Stimulated activated CD8-positive, alpha-beta memory T cell treated with anti-CD3 and anti-CD28 coated beads, Interleukin-7, amount 100 ng/mL, for 24 hours (primary cell): ENCODE results near the gene XYLT1.

Source experiments
- DNase-seq: peaks from one replicate; pipeline ENCODE4 v3.0.0-alpha.2; 2020; ENCODE audit warnings: low read depth

Gene XYLT1

GRCh38 chr16:17143546-17144419 lies 327.0 kb downstream of the XYLT1 start:
- no peak for DNase-seq

GRCh38 chr16:17138801-17139200 lies 332.0 kb downstream of the XYLT1 start:
- DNase-seq, result no peak

DNA sequence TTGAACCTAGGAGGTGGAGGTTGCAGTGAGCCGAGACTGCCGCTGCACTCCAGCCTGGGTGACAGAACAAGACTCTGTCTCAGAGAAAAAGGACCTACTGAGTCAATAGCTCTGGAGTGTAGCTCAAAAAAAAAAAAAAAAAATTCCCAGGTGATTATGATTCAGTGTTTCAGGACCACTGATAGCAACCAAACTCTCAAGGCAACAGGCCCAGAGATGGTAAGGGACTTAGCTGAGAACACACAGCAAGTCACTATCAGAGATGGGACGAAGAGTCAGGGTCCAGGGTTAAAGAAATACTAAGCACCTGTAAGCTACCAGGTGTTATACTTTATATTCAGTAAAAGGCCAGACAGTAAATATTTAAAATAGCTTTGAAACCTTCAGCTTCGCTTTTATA lies 335.3 kb downstream of the XYLT1 start:
- DNase-seq, result no peak

GRCh38 chr16:17134586-17134985 lies 336.2 kb downstream of the XYLT1 start:
- DNase-seq, result no peak

DNA sequence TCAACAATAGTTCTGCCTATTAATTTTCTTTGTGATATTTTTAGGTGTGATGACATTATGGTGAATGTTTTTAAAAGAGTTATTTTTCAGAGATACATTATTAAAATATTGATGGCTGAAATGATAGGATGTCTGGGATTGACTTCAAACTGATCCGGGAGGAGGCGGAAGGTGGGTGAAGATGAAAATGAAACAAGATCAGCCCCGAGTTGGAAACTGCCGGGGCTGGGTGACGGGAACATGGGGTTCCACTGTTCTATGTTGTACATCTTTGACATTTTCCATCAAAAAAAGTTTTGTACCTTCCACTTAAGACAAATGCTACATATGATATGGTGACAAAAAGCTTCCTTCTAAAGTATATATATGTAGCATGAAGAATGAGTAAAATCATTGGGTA lies 336.9 kb downstream of the XYLT1 start:
- no peak for DNase-seq

DNA sequence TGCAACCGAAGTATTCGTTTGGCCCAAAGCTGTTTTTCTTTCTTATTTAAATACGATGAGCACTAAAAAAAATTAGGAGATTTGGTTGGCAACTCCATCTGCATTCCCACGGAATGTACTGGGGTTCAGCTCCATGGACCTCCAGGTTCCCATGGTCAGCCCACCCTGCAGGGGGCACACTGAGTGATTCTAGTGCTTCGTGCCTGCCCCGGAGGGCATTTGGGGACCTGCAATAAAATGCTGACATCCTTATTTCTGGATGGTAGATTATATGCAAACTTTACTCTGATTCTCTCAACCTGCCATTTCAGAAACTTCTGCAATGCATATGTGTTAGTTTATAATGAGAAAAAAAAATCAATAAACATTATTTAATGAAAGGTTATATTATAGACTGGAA lies 339.4 kb downstream of the XYLT1 start:
- no peak for DNase-seq

- no peak for DNase-seq
Measured at GRCh38 chr16:17130733-17131132, 340.0 kb downstream of the XYLT1 start.

DNA sequence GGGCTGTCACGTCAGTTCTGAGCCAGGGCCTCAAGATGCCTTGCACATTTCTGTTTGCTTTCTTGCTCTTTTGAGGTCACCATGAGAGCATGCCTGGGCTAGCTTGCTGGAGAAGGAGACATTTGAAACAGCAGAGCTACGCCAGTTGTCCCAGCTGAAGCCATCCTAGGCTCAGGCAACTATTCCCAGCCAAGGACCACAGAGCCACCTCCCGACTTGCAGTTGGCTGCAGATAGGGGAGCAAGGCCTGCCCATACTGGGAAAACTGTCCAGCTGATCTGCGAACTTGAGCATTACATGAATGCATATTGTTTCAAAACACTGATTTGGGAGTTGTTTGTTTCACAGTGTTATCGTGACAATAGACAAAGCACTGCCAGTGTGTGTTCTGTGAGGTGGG lies 340.8 kb downstream of the XYLT1 start:
- no peak for DNase-seq

- no peak for DNase-seq
Measured at GRCh38 chr16:17128791-17129190, 342.0 kb downstream of the XYLT1 start.

DNA sequence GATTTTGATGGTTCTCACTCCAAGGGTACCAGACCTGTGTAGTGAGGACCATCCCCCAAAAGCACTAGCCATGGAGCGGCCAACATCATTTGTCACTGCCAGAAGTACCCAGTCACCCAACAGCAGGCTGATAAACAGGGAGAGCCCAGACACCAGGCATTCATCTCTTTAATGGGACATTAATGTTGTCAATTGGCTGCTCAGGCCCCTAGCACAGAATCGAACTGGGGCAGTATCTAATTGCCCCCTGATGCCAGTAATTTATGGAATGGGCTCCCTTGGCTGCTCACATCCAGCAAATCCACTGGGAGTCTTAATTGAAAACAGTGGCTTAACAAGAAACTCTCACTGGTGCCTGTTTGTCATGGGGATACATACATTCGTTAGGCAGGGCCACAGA lies 344.6 kb downstream of the XYLT1 start:
- DNase-seq, result no peak

GRCh38 chr16:17125671-17126070 lies 345.1 kb downstream of the XYLT1 start:
- no peak for DNase-seq

DNA sequence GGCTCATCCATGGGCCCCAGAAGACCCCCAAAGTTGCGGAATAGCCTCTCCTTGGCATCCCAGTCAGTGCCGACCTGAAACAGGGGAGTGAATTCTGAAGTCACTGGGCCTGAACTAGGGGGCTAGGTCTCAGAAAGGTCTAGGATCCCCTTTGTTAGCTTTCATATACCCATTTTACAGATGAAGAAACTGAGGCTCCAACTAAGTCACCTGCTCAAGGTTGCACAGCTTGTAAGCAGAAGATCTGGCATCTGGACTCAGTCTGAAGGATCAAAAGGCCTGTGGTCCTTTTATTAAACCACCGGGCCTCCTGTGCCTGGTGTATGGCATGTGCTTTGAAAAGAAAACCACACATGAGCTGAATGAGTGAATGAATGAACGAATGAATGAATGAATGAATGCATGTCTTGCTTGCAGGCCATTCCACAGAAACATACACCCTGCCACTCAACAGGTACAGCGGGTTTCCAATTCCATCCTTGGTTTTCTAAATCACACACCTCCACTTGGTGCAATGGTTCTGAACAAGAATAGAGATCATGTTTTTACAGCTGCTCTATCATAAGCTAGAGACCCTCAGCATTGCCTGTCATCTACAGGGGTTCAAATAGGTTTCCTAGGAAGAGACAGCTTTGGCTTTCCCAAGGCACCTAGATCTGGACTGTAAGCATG lies 352.7 kb downstream of the XYLT1 start:
- no peak for DNase-seq

DNA sequence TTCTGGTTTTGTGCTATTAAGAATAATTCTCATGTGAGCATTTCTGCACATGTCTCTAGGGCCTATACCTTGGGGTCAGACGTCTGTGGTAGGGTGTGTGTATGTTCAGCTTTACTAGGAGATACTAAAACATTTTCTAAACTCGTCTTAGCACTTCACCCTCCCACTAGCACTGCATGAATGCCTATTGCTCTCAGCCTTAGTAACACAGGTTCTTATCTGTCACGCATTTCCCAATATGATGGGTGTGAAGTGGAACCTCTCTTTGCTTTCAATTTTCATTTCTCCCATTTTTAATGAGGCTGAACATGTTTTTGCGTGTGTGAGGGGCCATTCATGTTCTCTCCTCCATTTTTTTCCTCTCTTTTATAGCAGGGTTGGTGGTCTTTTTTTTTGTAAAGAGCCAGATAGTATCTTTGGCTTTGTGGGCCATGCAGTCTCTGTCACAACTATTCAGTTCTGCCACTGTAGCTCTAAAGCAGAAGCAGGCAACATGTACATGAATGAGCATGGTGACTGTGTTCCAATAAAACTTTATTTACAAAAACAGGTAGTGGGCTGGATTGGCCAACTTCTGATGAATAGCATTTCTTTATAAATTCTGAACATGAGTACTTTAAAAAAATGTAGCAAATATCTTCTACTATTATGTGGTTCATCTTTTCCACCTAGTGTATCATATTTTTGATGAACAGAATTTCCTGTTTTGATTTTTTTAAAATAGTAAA lies 354.0 kb downstream of the XYLT1 start:
- no peak for DNase-seq

GRCh38 chr16:17109413-17109812 lies 361.3 kb downstream of the XYLT1 start:
- no peak for DNase-seq

- no peak for DNase-seq
Measured at GRCh38 chr16:17108596-17108995, 362.2 kb downstream of the XYLT1 start.

GRCh38 chr16:17107450-17107849 lies 363.3 kb downstream of the XYLT1 start:
- no peak for DNase-seq

DNA sequence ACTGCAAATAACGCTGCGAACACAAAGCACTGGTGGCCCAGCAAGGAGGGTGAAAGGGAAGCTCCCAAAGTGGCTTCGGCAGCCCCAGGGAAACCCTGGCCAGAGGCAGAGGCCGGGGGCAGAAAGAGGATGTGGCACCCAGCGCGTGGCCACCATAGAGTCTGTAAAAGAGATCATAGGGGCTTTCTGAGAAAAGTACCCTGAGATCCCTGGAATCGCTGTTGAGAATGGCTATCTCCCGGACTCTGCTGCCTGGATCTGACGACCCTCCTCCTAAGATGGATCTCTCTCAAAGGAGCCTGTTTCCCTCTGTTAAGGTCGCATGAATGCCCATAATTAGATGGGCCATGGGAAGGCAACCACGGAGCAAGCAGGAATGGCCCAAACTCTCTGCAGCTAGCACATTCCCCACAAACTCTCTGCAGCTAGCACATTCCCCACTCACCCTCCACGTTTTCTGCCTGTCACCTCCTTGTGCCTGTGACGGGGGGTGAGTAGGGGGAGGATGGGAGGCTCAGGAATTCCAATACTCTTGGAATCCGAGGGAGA lies 364.4 kb downstream of the XYLT1 start:
- no peak for DNase-seq

DNA sequence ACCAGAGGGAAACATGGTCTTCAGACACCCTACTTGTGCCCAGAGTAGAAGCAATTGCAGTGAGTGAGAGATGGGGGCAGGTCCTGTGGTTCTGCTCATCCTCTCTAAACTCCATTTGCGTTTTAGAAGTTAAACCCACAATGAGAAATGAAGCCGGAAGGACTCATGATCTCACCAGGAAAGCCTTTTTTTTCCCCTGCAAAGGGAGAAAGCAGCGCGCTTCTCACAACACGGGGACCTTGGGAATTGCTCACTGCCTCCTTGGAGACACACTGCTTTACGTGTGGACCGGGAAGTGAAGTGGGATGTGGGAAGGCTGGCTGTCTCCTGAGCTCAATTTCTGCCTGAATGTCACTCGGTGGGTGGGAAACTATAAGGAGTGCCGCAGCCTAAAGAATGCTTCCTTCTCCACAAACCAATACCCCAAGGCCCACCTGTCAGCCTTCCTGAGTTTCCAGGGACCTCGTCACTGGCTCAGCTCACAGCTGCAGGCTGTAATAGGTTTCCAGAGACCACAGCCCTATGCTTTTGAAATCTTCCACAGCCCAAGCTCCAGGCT lies 365.4 kb downstream of the XYLT1 start:
- DNase-seq, result no peak

DNA sequence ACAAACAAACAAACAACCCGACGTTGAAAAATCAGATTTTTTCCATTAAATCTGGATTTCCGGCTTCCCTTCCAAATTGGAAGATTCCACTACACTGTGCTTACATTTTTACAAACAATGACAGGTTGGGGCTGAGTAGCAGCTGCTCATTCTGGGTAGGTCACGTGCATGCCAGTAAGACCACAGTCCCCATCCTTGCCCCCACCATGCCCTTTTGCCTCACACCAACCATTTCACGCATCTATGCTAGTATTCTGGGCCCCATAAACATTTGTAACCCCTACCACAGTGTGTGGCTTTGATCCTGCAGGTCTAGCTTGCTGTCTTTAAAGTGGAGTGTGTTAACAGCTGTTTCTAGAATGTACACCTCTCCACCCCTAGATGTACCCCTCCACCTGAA lies 366.1 kb downstream of the XYLT1 start:
- no peak for DNase-seq

GRCh38 chr16:17103216-17103615 lies 367.5 kb downstream of the XYLT1 start:
- DNase-seq, result no peak

DNA sequence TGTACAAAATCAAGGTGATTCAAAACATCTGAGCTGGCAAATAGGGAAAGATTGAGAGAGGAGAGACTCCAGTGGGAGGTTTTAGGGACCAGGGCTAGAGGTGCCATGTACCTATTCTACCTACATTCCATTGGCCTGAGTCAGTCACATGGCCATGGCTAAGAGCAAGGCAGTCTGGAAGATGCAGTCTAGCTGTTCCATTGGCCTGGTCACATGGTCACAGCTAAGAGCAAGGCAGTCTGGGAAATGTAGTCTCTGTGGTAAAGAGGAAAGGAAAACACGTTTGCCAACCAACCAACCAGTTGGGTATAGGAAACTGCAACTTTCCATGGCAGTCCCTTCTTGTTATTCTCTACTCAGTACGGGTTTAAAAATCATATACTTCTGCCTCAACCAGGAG lies 369.1 kb downstream of the XYLT1 start:
- DNase-seq, result no peak

DNA sequence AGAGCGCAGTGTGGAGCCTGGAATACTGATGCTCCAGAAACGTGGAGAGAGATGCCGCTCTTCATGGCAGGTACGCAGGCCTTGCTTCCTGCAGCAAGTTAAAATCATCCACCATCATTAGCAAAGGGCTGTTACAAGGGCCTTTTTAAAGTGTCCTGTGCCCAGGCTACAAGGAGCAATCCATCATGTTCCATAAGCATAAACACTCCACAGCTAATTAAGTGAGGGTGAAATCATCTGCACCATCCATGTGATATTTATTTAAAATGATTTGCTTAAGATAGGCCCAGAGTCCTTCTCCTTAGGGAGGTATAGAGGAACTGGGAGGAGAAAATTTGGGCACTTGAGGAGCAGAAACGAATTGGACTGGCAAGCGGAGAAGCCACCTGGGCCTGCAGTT lies 372.1 kb downstream of the XYLT1 start:
- DNase-seq, result no peak
